IMR-90 (cell line): Measurements from ENCODE around the gene PAEP. TPM values are rescaled to one million over a fixed set of nuclear protein-coding genes. Genes with fewer than 3 reads are reported as not detected.

Source experiments
- ATAC-seq: fragments of 200-7000 bp; cut with Tn5 transposase; 2 replicates; pipeline ENCODE4 v1.9.1; 2020; ENCODE audit warnings: low read depth, mild to moderate bottlenecking, moderate library complexity
- BruUV-seq: library from RNA; stranded (reverse); fragments of 400-500 nt; replicated peaks from 2 replicates; lab custom pipeline; 2021; lab: Mats Ljungman, UMichigan
- CTCF ChIA-PET: fragments of 300-600 bp; formaldehyde crosslinking; extraction: SDS; loops from one replicate; lab custom pipeline; 2021; ENCODE audit warnings: antibody characterized with exemption; lab: Yijun Ruan, JAX
- POLR2A ChIA-PET: fragments of 300-600 bp; sonication (Branson Sonifier 250); formaldehyde crosslinking; loops from one replicate; lab custom pipeline; 2022; ENCODE audit warnings: antibody characterized with exemption; ENCODE audit not compliant: unreplicated experiment; lab: Charles Lee
- DNase-seq: peaks from one replicate; pipeline ENCODE4 v3.0.0; 2013
- H2AFZ ChIP-seq: replicated peaks from 2 replicates; pipeline ENCODE3; 2013; ENCODE audit warnings: low read length, mild to moderate bottlenecking; ENCODE audit not compliant: poor library complexity
- H2AK5ac ChIP-seq: 2 replicates; pipeline ENCODE4 v1.6.1; 2013; ENCODE audit warnings: low read depth, low read length, inconsistent platforms
- H2AK9ac ChIP-seq: replicated peaks from 2 replicates; pipeline ENCODE3; 2013; ENCODE audit warnings: mild to moderate bottlenecking, low read depth, low read length, moderate library complexity; ENCODE audit not compliant: poor library complexity
- H2BK120ac ChIP-seq: 2 replicates; pipeline ENCODE4 v1.6.1; 2013; ENCODE audit warnings: low read depth, low read length, inconsistent platforms
- H2BK15ac ChIP-seq: 3 replicates; pipeline ENCODE4 v1.6.1; 2013; ENCODE audit warnings: low read depth, low read length, inconsistent platforms
- H2BK20ac ChIP-seq: 2 replicates; pipeline ENCODE4 v1.6.1; 2013; ENCODE audit warnings: low read depth, mild to moderate bottlenecking, inconsistent platforms, low read length, moderate library complexity
- H2BK5ac ChIP-seq: 2 replicates; pipeline ENCODE4 v1.6.1; 2013; ENCODE audit warnings: mild to moderate bottlenecking, low read depth, low read length, inconsistent platforms; ENCODE audit not compliant: poor library complexity, severe bottlenecking
- H3K14ac ChIP-seq: replicated peaks from 2 replicates; pipeline ENCODE4 v1.6.1; 2013; ENCODE audit warnings: low read depth, low read length, inconsistent platforms
- H3K18ac ChIP-seq: 2 replicates; pipeline ENCODE4 v1.6.1; 2013; ENCODE audit warnings: low read depth, low read length, control low read depth
- H3K23ac ChIP-seq: 2 replicates; pipeline ENCODE4 v1.6.1; 2013; ENCODE audit warnings: low read depth, low read length, inconsistent platforms
- H3K27ac ChIP-seq: 2 replicates; pipeline ENCODE4 v1.5.1; 2013; ENCODE audit warnings: mild to moderate bottlenecking, control low read depth, low read length; ENCODE audit not compliant: insufficient read depth
- H3K27me3 ChIP-seq: 2 replicates; pipeline ENCODE4 v1.6.1; 2013; ENCODE audit warnings: low read length; ENCODE audit not compliant: control insufficient read depth, insufficient read depth
- H3K36me3 ChIP-seq: 2 replicates; pipeline ENCODE4 v1.6.1; 2013; ENCODE audit warnings: low read length, mixed read lengths; ENCODE audit not compliant: control insufficient read depth, insufficient read depth
- H3K4ac ChIP-seq: 2 replicates; pipeline ENCODE4 v1.6.1; 2013; ENCODE audit warnings: low read depth, low read length, inconsistent platforms
- H3K4me1 ChIP-seq: 2 replicates; pipeline ENCODE4 v1.6.1; 2013; ENCODE audit warnings: low read length, mixed read lengths; ENCODE audit not compliant: control insufficient read depth, insufficient read depth
- H3K4me2 ChIP-seq: 2 replicates; pipeline ENCODE4 v1.6.1; 2013; ENCODE audit warnings: low read depth, mild to moderate bottlenecking, control low read depth, low read length, moderate library complexity
- H3K4me3 ChIP-seq: 2 replicates; pipeline ENCODE4 v1.5.1; 2013; ENCODE audit warnings: low read depth, mild to moderate bottlenecking, control low read depth, low read length, moderate library complexity; ENCODE audit not compliant: insufficient read depth
- H3K56ac ChIP-seq: 2 replicates; pipeline ENCODE4 v1.6.1; 2013; ENCODE audit warnings: low read length, inconsistent platforms; ENCODE audit not compliant: insufficient read depth; ENCODE audit errors: extremely low read depth
- H3K79me1 ChIP-seq, 2 experiments: 2 replicates each; pipeline ENCODE4 v1.6.1; 2013; ENCODE audit warnings: low read length in 2 of 2, inconsistent platforms in 1 of 2, low read depth in 1 of 2
- H3K9ac ChIP-seq: 2 replicates; pipeline ENCODE4 v1.6.1; 2013; ENCODE audit warnings: low read depth, low read length, control low read depth
- H3K9me1 ChIP-seq: 2 replicates; pipeline ENCODE4 v1.6.1; 2013; ENCODE audit warnings: low read length, inconsistent platforms; ENCODE audit not compliant: insufficient read depth
- H3K9me3 ChIP-seq: 2 replicates; pipeline ENCODE4 v1.6.1; 2013; ENCODE audit warnings: low read length; ENCODE audit not compliant: control insufficient read depth, insufficient read depth
- H4K20me1 ChIP-seq: 2 replicates; pipeline ENCODE4 v1.6.1; 2013; ENCODE audit warnings: low read length, inconsistent platforms; ENCODE audit not compliant: insufficient read depth
- H4K5ac ChIP-seq: 2 replicates; pipeline ENCODE4 v1.6.1; 2013; ENCODE audit warnings: mild to moderate bottlenecking, low read depth, low read length, control low read depth
- H4K8ac ChIP-seq, 2 experiments: 2 replicates each; pipeline ENCODE4 v1.6.1; 2013; ENCODE audit warnings: low read depth in 2 of 2, low read length in 2 of 2, control low read depth in 1 of 2, inconsistent platforms in 1 of 2
- H4K91ac ChIP-seq: 2 replicates; pipeline ENCODE4 v1.6.1; 2013; ENCODE audit warnings: low read depth, low read length, inconsistent platforms; ENCODE audit not compliant: insufficient read depth
- BHLHE40 ChIP-seq: fragments of 150-350 bp; IDR thresholded peaks from 2 replicates; pipeline ENCODE4 v1.6.1; 2016; ENCODE audit warnings: mild to moderate bottlenecking, low read depth, low read length
- CEBPB ChIP-seq: IDR thresholded peaks from 2 replicates; pipeline ENCODE4 v1.6.1; 2012; ENCODE audit warnings: low read depth, low read length, improper control_type of control experiment
- CTCF ChIP-seq: conservative IDR thresholded peaks from 2 replicates; pipeline ENCODE4 v1.5.1; 2012; ENCODE audit warnings: mild to moderate bottlenecking, low read depth, low read length, improper control_type of control experiment
- FOS ChIP-seq: fragments of 150-350 bp; IDR thresholded peaks from 2 replicates; pipeline ENCODE4 v1.6.1; 2016; ENCODE audit warnings: low read depth, low read length
- MAFK ChIP-seq: IDR thresholded peaks from 2 replicates; pipeline ENCODE4 v1.6.1; 2012; ENCODE audit warnings: low read depth, low read length, improper control_type of control experiment
- MAZ ChIP-seq: IDR thresholded peaks from 2 replicates; pipeline ENCODE4 v1.6.1; 2012; ENCODE audit warnings: low read depth, mild to moderate bottlenecking, low read length, improper control_type of control experiment, moderate library complexity, borderline replicate concordance
- MXI1 ChIP-seq: IDR thresholded peaks from 2 replicates; pipeline ENCODE4 v1.6.1; 2012; ENCODE audit warnings: low read depth, mild to moderate bottlenecking, low read length, moderate library complexity, borderline replicate concordance
- NFE2L2 ChIP-seq: fragments of 150-350 bp; IDR thresholded peaks from 2 replicates; pipeline ENCODE4 v1.6.1; 2016; ENCODE audit warnings: low read depth, mild to moderate bottlenecking, low read length
- POLR2A ChIP-seq: IDR thresholded peaks from 2 replicates; pipeline ENCODE4 v1.6.1; 2012; ENCODE audit warnings: mild to moderate bottlenecking, low read depth, low read length
- RAD21 ChIP-seq: IDR thresholded peaks from 2 replicates; pipeline ENCODE4 v1.6.1; 2012; ENCODE audit warnings: low read length, improper control_type of control experiment
- RCOR1 ChIP-seq: IDR thresholded peaks from 2 replicates; pipeline ENCODE4 v1.6.1; 2012; ENCODE audit warnings: mild to moderate bottlenecking, low read length, improper control_type of control experiment; ENCODE audit not compliant: insufficient replicate concordance
- RFX5 ChIP-seq: IDR thresholded peaks from 2 replicates; pipeline ENCODE4 v1.8.0; 2012; ENCODE audit warnings: low read depth, mild to moderate bottlenecking, low read length, moderate library complexity
- SMC3 ChIP-seq: fragments of 150-350 bp; IDR thresholded peaks from 2 replicates; pipeline ENCODE4 v1.6.1; 2016; ENCODE audit warnings: low read depth, mild to moderate bottlenecking, antibody characterized with exemption, low read length, moderate library complexity
- WGBS, 2 experiments: methylation state at CpG; one replicate each; pipeline versions ENCODE4 v1.1.5 to v1.1.7; 2013; ENCODE audit warnings: missing lambda C conversion rate in 2 of 2; ENCODE audit not compliant: insufficient read length in 1 of 2; ENCODE audit errors: extremely low coverage in 2 of 2; 5-methylcytosine and 5-hydroxymethylcytosine counted together
- dilution Hi-C: fragments of 300-500 bp; cut with HindIII; formaldehyde crosslinking; loops from one replicate; pipeline ENCODE4 v1.14.3; 2018; ENCODE audit warnings: low sequenced_read_pairs; ENCODE audit not compliant: unreplicated experiment
- in situ Hi-C: fragments of 300-500 bp; cut with MboI; formaldehyde crosslinking; loops from 3 replicates; pipeline ENCODE4 v1.14.3; 2019; ENCODE audit warnings: low sequenced_read_pairs, inconsistent platforms, mixed read lengths
- intact Hi-C: fragments of 100-400 bp; cut with micrococcal nuclease; formaldehyde crosslinking; loops from 2 replicates; pipeline ENCODE4 v1.10.0; 2022
- polyA plus RNA-seq, 3 experiments: library from polyadenylated mRNA; depleted of rRNA; stranded (reverse); fragments of >200 nt; gene quantifications; 2 replicates each; pipeline ENCODE4 v1.2.3, GENCODE V29; 2012; ENCODE audit warnings: low replicate concordance in 1 of 3
- total RNA-seq: library from RNA; depleted of rRNA; stranded (reverse); fragments of >200 nt; gene quantifications from 2 replicates; pipeline ENCODE4 v1.2.3, GENCODE V29; 2012

The PAEP gene
- total and polyA plus RNA-seq, 2 of the 4 experiments (the other 2 are of a cell fraction), result not detected

GRCh38 chr9:135525241-135526088 lies 36.1 kb upstream of the PAEP start:
- Histone ChIP-seq H3K4me2 (no peak overlapping the region), H3K4me1 (no peaks in the 10 kb centered on the region), H3K23ac (no peak overlapping the region), H3K27me3 (peaks cover 1% of the 10 kb centered on the region), H3K56ac (no peak overlapping the region), H3K79me1 (no peaks in the 10 kb centered on the region), H3K27ac (no peak overlapping the region), H3K9me3 (no peaks in the 10 kb centered on the region), H3K4me3 (no peak overlapping the region), H4K20me1 (no peaks in the 10 kb centered on the region), H4K5ac (no peak overlapping the region), H2BK5ac (no peak overlapping the region), H3K4ac (no peak overlapping the region), H2AK5ac (no peak overlapping the region), H2AFZ (no peak overlapping the region), H3K18ac (no peak overlapping the region), H4K91ac (no peak overlapping the region), H2BK120ac (no peak overlapping the region), H3K9me1 (no peaks in the 10 kb centered on the region), H3K9ac (no peak overlapping the region), H2BK20ac (no peak overlapping the region), H4K8ac (no peak overlapping the region), H2BK15ac (no peak overlapping the region), H3K14ac (no peak overlapping the region), H2AK9ac (no peak overlapping the region), H3K36me3 (no peaks in the 10 kb centered on the region)
- no TSS peak for BruUV-seq
- ATAC-seq (no peak), DNase-seq (no peak)
- in situ Hi-C loops, result no loop called here
- dilution Hi-C loops, result no loop called here
- 54% methylated on average over 4 of the region's 31 CpGs; no CpG with 5 or more reads in 1 of the 2 experiments for WGBS, 2 experiments
- TF ChIP-seq MXI1 (no peak), MAZ (no peak), FOS (no peak), RCOR1 (no peak), BHLHE40 (no peak), RAD21 (no peak), RFX5 (no peak), CEBPB (no peak), NFE2L2 (no peak), CTCF (no peak), SMC3 (no peak), POLR2A (no peak), MAFK (no peak)
- ChIA-PET POLR2A (no interaction called here), CTCF (no interaction called here)
- intact Hi-C loops, result no loop called here
